Amniotic stem cell (primary cell): ENCODE measurements around the gene KCNMB4.

ENCODE experiments used
- DNase-seq: peaks from one replicate; lab custom pipeline; 2025; lab: John Stamatoyannopoulos, UW

Gene KCNMB4

GRCh38 chr12:70444903-70445302 is 78.8 kb downstream of the KCNMB4 start:
- DNase-seq = no peak

DNA sequence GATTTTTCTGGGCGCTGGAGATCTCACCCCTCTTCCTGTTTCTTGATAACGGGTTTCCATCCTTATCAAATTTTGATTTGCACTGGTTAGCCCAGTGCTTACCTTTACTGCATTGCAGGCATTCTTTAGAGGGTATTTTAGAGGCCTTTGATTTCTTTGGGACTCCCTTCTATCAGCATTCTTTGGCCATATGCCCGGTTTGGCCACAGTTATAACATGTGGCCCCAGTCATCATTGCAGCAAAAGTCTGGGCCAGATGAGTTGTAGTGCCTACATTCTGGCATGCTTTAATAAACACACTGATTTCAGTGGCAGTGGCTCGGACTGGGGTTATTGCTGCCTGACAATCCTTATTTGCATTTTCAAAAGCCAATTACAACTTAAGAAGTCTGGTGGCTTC is 82.3 kb downstream of the KCNMB4 start:
- no peak for DNase-seq

- no peak for DNase-seq
These were observed 83.1 kb downstream of the KCNMB4 start for GRCh38 chr12:70449074-70449752.

GRCh38 chr12:70449753-70450341 is 83.8 kb downstream of the KCNMB4 start:
- DNase-seq = no peak

GRCh38 chr12:70451528-70451927 is 85.4 kb downstream of the KCNMB4 start:
- no peak for DNase-seq

GRCh38 chr12:70456953-70457352 is 90.9 kb downstream of the KCNMB4 start:
- DNase-seq = no peak

GRCh38 chr12:70459786-70460185 is 93.7 kb downstream of the KCNMB4 start:
- DNase-seq = no peak

GRCh38 chr12:70463997-70464396 is 97.9 kb downstream of the KCNMB4 start:
- no peak for DNase-seq

DNA sequence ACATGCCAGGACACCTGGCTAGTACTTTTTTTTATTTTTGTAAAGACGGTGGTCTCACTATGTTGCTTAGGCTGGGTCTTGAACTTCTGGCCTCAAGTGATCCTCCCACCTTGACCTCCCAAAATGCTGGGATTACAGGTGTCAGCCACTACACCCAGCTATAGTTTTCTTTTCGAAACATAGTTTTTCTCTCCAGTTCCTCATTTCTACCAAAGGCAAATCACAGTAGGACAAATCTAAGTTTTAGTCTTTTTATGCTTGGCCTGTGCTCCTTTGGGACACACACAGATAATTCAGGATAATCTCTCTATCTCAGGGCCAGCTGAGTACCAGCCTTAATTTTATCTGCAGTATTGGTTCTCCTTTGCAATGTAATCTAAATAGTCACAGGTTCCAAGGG is 100.7 kb downstream of the KCNMB4 start:
- DNase-seq = no peak

- DNase-seq = no peak
These were observed 101.4 kb downstream of the KCNMB4 start for GRCh38 chr12:70467476-70467875.

- DNase-seq = no peak
These were observed 102.0 kb downstream of the KCNMB4 start for GRCh38 chr12:70467918-70468733.

DNA sequence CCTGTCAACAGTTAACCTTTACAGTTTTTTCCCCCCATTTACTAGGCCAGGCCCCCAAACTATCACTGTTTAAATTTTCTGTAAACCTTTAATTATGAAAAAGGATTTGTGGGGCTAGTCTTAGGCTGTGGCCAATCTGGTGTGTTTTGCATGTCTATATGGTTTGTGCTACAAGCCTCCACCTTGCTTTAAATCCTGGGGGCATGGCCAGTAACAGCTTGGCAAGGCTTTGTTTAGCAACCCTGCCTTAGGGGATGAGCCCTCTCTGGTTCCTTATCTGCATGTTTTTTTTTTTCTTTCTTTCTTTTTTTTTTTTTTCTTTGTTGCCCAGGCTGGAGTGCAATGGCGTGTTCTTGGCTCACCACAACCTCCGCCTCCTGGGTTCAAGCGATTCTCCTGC is 102.7 kb downstream of the KCNMB4 start:
- no peak for DNase-seq

GRCh38 chr12:70469221-70469820 is 103.2 kb downstream of the KCNMB4 start:
- DNase-seq = no peak

DNA sequence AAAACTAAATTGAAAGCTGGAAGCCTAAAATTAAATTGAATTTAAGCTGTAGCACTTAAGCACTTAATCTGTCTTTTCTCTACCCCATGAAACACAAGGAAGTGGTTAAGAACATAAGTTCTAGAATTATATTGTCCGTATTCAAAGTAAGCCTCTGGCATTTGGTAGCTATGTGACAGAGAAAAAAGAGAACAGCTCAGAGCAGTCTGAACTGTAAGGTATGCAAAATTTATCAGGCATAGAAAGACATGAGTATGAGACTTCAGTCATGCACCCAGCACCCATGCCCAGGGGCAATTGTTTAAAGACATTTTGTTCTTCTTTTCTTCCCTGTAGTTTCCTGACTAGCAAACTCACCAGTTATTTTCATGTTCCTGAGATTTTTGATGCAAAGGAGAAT is 116.7 kb downstream of the KCNMB4 start:
- no peak for DNase-seq
